HepG2 (cell line): ENCODE results near the gene ZBTB46. TPM values are rescaled to one million over a fixed set of nuclear protein-coding genes. Genes with fewer than 3 reads are reported as not detected.

Source experiments
- ATAC-seq: fragments of 200-7000 bp; cut with Tn5 transposase; 3 replicates; pipeline ENCODE4 v1.9.1; 2020; ENCODE audit warnings: mild to moderate bottlenecking, moderate library complexity
- BruUV-seq: library from RNA; stranded (reverse); fragments of 400-500 nt; replicated peaks from 2 replicates; lab custom pipeline; 2021; lab: Mats Ljungman, UMichigan
- CTCF ChIA-PET: fragments of 300-600 bp; formaldehyde crosslinking; extraction: SDS; loops from one replicate; lab custom pipeline; 2021; ENCODE audit warnings: low total read pairs, inconsistent platforms, low intra/inter-chr PET ratio; lab: Yijun Ruan, JAX
- POLR2A ChIA-PET: fragments of 350-600 bp; sonication (Branson Sonifier 250); formaldehyde crosslinking; loops from one replicate; lab custom pipeline; 2020; ENCODE audit warnings: antibody characterized with exemption, inconsistent platforms; lab: Yijun Ruan, JAX
- DNase-seq: peaks from one replicate; pipeline ENCODE4 v3.0.0-alpha.2; 2015; ENCODE audit warnings: low spot score
- FAIRE-seq: peaks from 3 replicates; lab custom pipeline; 2011; peaks lifted over from hg19 to GRCh38; lab: Jason Lieb, UNC
- H2AFZ ChIP-seq: one replicate; pipeline ENCODE4 v1.6.1; 2011; ENCODE audit warnings: low read length, inconsistent platforms
- H3K27ac ChIP-seq: fragments of 300-600 bp; 3 replicates; pipeline ENCODE4 v1.8.0; 2011; ENCODE audit warnings: mixed run types, mild to moderate bottlenecking, mixed read lengths, low read length, inconsistent platforms; ENCODE audit not compliant: insufficient read depth; ENCODE audit errors: extremely low read length
- H3K27me3 ChIP-seq, 2 experiments: fragments of 200-600 bp in 1 of 2; 2 replicates in 1 of 2; 3 replicates in 1 of 2; pipeline versions ENCODE4 v1.6.0 to v1.8.0; 2011; ENCODE audit warnings: low read length in 2 of 2, mild to moderate bottlenecking in 2 of 2, moderate library complexity in 2 of 2, inconsistent platforms in 1 of 2; ENCODE audit not compliant: insufficient read depth in 2 of 2, control insufficient read depth in 1 of 2
- H3K36me3 ChIP-seq, 2 experiments: fragments of 200-600 bp in 1 of 2; replicated peaks in 1 of 2; 2 replicates in 1 of 2; 3 replicates in 1 of 2; pipeline versions ENCODE4 v1.5.1 to v1.8.0; 2011; ENCODE audit warnings: low read length in 2 of 2, inconsistent platforms in 1 of 2; ENCODE audit not compliant: insufficient read depth in 2 of 2, control insufficient read depth in 1 of 2
- H3K4me1 ChIP-seq: 2 replicates; pipeline ENCODE4 v1.5.1; 2012; ENCODE audit warnings: low read length, inconsistent platforms; ENCODE audit not compliant: insufficient read depth
- H3K4me2 ChIP-seq: 2 replicates; pipeline ENCODE4 v1.6.0; 2011; ENCODE audit warnings: low read depth, low read length, inconsistent platforms
- H3K4me3 ChIP-seq, 3 experiments: fragments of 200-600 bp in 1 of 3; sonication (generic), shearing (Covaris generic) in 1 of 3; replicated peaks in 1 of 3; 2 replicates each; pipeline ENCODE4 v1.5.1; 2011 to 2016; ENCODE audit warnings: low read length in 3 of 3, inconsistent platforms in 2 of 3, low read depth in 2 of 3, mild to moderate bottlenecking in 2 of 3, control low read depth in 1 of 3, mixed read lengths in 1 of 3; ENCODE audit not compliant: insufficient read depth in 1 of 3
- H3K79me2 ChIP-seq: one replicate; pipeline ENCODE4 v1.6.1; 2011; ENCODE audit warnings: low read length, inconsistent platforms; ENCODE audit not compliant: insufficient read depth
- H3K9ac ChIP-seq: 2 replicates; pipeline ENCODE4 v1.6.0; 2011; ENCODE audit warnings: mild to moderate bottlenecking, low read depth, low read length, inconsistent platforms; ENCODE audit not compliant: insufficient read depth
- H3K9me3 ChIP-seq: 2 replicates; pipeline ENCODE4 v1.5.1; 2012; ENCODE audit warnings: mild to moderate bottlenecking, low read length
- H4K20me1 ChIP-seq: 2 replicates; pipeline ENCODE4 v1.6.0; 2011; ENCODE audit warnings: inconsistent platforms, mild to moderate bottlenecking, low read length, moderate library complexity; ENCODE audit not compliant: insufficient read depth
- ERF ChIP-seq: IDR thresholded peaks from 2 replicates; pipeline ENCODE4 v1.6.1; 2018; ENCODE audit warnings: missing biosample characterization, missing genetic modification reagents
- HCFC1 ChIP-seq: fragments of 150-350 bp; IDR thresholded peaks from 2 replicates; pipeline ENCODE4 v1.6.1; 2014; ENCODE audit warnings: low read depth, low read length
- REL ChIP-seq: sonication (generic); formaldehyde crosslinking; conservative IDR thresholded peaks from 2 replicates; pipeline ENCODE4 v1.8.0; 2022; ENCODE audit warnings: mild to moderate bottlenecking, missing genetic modification reagents, moderate library complexity
- SNAI1 ChIP-seq: sonication (generic); formaldehyde crosslinking; IDR thresholded peaks from 2 replicates; pipeline ENCODE4 v1.5.0; 2020; ENCODE audit warnings: mild to moderate bottlenecking, missing genetic modification reagents, borderline replicate concordance
- ZBTB38 ChIP-seq: sonication (generic); formaldehyde crosslinking; IDR thresholded peaks from 2 replicates; pipeline ENCODE4 v1.5.1; 2020; ENCODE audit warnings: mild to moderate bottlenecking, missing genetic modification reagents
- ZNF383 ChIP-seq: sonication (generic); formaldehyde crosslinking; IDR thresholded peaks from 2 replicates; pipeline ENCODE4 v1.4.0; 2020; ENCODE audit warnings: missing genetic modification reagents, mild to moderate bottlenecking, borderline replicate concordance
- ZNF891 ChIP-seq: sonication (generic); formaldehyde crosslinking; IDR thresholded peaks from 2 replicates; pipeline ENCODE4 v1.5.0; 2020; ENCODE audit warnings: mild to moderate bottlenecking, missing genetic modification reagents
- WGBS: methylation state at CpG from one replicate; pipeline ENCODE4 v1.1.6; 2017; ENCODE audit warnings: low lambda C conversion rate; 5-methylcytosine and 5-hydroxymethylcytosine counted together
- in situ Hi-C: cut with HindIII; loops from 2 replicates; pipeline ENCODE4 v1.10.0; 2017; ENCODE audit warnings: low pct_unique_long_range_greater_than_20kb; ENCODE audit not compliant: extremely low pct_ligation_motif_present
- intact Hi-C: fragments of 100-400 bp; cut with micrococcal nuclease; formaldehyde crosslinking; loops from one replicate; pipeline ENCODE4 v1.10.0; 2022; ENCODE audit not compliant: unreplicated experiment
- polyA plus RNA-seq, 8 experiments: library from polyadenylated mRNA; depleted of rRNA in 3 of 8; stranded (reverse) in 7 of 8; unstranded in 1 of 8; fragments of >200 nt; fragmentation: Illumina TruSeq in 4 of 8; extraction: Trizol in 4 of 8; gene quantifications; 2 replicates each; pipeline versions ENCODE4 v1.2.1 to v1.2.3, GENCODE V29; 2011 to 2016; ENCODE audit warnings: low read depth in 4 of 8, missing spikeins in 1 of 8, mixed read lengths in 1 of 8; ENCODE audit not compliant: insufficient read depth in 1 of 8
- total RNA-seq, 5 experiments: library from RNA; depleted of rRNA; stranded (reverse); fragments of >200 nt; fragmentation: Illumina TruSeq; extraction: Trizol; gene quantifications; 2 replicates each; pipeline ENCODE4 v1.2.3, GENCODE V29; 2016; ENCODE audit warnings: low read depth in 1 of 5
- TF ChIP-seq, protein P1 (sequence below): sonication (generic); formaldehyde crosslinking; IDR thresholded peaks from 2 replicates; pipeline ENCODE4 v1.4.0; 2020; ENCODE audit warnings: mild to moderate bottlenecking, missing genetic modification reagents
- TF ChIP-seq, protein P2 (sequence below): IDR thresholded peaks from 2 replicates; pipeline ENCODE4 v1.6.1; 2018; ENCODE audit warnings: missing genetic modification reagents, mild to moderate bottlenecking, missing compliant biosample characterization

The ZBTB46 gene
- total and polyA plus RNA-seq, 2 of the 13 experiments (the other 11 are each of a cell fraction or from before 2014, with no cell fraction given): 1.6 to 13.5 TPM

DNA sequence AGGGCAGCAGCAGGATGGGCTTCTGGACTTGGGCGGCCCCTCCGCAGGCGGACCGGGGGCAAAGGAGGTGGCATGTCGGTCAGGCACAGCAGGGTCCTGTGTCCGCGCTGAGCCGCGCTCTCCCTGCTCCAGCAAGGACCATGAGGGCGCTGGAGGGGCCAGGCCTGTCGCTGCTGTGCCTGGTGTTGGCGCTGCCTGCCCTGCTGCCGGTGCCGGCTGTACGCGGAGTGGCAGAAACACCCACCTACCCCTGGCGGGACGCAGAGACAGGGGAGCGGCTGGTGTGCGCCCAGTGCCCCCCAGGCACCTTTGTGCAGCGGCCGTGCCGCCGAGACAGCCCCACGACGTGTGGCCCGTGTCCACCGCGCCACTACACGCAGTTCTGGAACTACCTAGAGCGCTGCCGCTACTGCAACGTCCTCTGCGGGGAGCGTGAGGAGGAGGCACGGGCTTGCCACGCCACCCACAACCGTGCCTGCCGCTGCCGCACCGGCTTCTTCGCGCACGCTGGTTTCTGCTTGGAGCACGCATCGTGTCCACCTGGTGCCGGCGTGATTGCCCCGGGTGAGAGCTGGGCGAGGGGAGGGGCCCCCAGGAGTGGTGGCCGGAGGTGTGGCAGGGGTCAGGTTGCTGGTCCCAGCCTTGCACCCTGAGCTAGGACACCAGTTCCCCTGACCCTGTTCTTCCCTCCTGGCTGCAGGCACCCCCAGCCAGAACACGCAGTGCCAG is 134.3 kb downstream of the ZBTB46 start, which contains the start of gene TNFRSF6B (continued):
- no peak for TF ChIP-seq HCFC1

DNA sequence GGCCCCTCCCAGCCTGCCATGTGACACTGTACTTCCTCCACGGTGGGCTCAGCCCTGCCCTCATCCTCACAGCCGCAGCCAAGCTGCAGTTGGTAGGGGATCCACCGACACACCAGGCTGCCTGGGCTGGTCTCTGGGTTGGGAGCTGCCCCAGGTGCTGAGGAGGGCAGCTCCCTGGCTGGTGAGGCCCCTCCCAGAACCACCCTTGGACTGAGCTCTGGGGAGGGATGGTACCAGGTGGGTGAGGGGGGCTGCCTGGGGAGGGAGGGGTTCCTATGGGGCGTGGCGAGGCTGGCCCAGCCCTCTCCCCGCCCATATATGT is 134.8 kb downstream of the ZBTB46 start:
- H3K79me2 ChIP-seq: no peaks in the 10 kb centered on the region
- ATAC-seq: peak; percentile 36
- H4K20me1 ChIP-seq: peaks cover 4% of the 10 kb centered on the region; the same call in 1 of the 2 replicates
- WGBS: 79% methylated on average over 5 of the region's 6 CpGs
- no peak overlapping the region for H3K27ac ChIP-seq
- no peak overlapping the region; the same call in 1 of the 2 replicates for H3K9ac ChIP-seq
- no peaks in the 10 kb centered on the region for H3K27me3 ChIP-seq
- intact Hi-C loops: no loop called here
- ChIA-PET CTCF (no interaction called here), POLR2A (interaction anchor here (0.7 to 1.7 kb wide), 3 partner anchors 12 to 42 kb away, joined by 3 to 9 read pairs (median 3); partner anchors contain the start of genes ARFRP1 and ZGPAT)
- in situ Hi-C loops: no loop called here
- H3K4me2 ChIP-seq: peak overlapping the region; percentile 63
- H3K4me1 ChIP-seq: peaks cover 21% of the 10 kb centered on the region
- peak overlapping the region in 1 of 3 experiments; percentile 43; a peak in 1 of 6 replicates for H3K4me3 ChIP-seq
- FAIRE-seq: no peak
- no peak overlapping the region for H2AFZ ChIP-seq
- BruUV-seq: no TSS peak
- no peaks in the 10 kb centered on the region for H3K9me3 ChIP-seq
- DNase-seq: no peak
- peaks cover 4% of the 10 kb centered on the region in 2 experiments; a peak in 4 of 5 replicates for H3K36me3 ChIP-seq
- TF ChIP-seq, protein P1, sequence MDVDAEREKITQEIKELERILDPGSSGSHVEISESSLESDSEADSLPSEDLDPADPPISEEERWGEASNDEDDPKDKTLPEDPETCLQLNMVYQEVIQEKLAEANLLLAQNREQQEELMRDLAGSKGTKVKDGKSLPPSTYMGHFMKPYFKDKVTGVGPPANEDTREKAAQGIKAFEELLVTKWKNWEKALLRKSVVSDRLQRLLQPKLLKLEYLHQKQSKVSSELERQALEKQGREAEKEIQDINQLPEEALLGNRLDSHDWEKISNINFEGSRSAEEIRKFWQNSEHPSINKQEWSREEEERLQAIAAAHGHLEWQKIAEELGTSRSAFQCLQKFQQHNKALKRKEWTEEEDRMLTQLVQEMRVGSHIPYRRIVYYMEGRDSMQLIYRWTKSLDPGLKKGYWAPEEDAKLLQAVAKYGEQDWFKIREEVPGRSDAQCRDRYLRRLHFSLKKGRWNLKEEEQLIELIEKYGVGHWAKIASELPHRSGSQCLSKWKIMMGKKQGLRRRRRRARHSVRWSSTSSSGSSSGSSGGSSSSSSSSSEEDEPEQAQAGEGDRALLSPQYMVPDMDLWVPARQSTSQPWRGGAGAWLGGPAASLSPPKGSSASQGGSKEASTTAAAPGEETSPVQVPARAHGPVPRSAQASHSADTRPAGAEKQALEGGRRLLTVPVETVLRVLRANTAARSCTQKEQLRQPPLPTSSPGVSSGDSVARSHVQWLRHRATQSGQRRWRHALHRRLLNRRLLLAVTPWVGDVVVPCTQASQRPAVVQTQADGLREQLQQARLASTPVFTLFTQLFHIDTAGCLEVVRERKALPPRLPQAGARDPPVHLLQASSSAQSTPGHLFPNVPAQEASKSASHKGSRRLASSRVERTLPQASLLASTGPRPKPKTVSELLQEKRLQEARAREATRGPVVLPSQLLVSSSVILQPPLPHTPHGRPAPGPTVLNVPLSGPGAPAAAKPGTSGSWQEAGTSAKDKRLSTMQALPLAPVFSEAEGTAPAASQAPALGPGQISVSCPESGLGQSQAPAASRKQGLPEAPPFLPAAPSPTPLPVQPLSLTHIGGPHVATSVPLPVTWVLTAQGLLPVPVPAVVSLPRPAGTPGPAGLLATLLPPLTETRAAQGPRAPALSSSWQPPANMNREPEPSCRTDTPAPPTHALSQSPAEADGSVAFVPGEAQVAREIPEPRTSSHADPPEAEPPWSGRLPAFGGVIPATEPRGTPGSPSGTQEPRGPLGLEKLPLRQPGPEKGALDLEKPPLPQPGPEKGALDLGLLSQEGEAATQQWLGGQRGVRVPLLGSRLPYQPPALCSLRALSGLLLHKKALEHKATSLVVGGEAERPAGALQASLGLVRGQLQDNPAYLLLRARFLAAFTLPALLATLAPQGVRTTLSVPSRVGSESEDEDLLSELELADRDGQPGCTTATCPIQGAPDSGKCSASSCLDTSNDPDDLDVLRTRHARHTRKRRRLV (CRISPR knock-in tag): no peak
- TF ChIP-seq ERF (no peak), ZNF891 (no peak), ZNF383 (no peak), SNAI1 (no peak), REL (CRISPR knock-in tag) (no peak), ZBTB38 (CRISPR knock-in tag) (peak; percentile 5; the same call in 1 of the 2 replicates)
- TF ChIP-seq, protein P2, sequence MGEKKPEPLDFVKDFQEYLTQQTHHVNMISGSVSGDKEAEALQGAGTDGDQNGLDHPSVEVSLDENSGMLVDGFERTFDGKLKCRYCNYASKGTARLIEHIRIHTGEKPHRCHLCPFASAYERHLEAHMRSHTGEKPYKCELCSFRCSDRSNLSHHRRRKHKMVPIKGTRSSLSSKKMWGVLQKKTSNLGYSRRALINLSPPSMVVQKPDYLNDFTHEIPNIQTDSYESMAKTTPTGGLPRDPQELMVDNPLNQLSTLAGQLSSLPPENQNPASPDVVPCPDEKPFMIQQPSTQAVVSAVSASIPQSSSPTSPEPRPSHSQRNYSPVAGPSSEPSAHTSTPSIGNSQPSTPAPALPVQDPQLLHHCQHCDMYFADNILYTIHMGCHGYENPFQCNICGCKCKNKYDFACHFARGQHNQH (CRISPR knock-in tag): no peak
